Measurements from ENCODE around the gene NFATC1.

Gene NFATC1

GRCh38 chr18:79522451-79523205, 126.9 kb downstream of the NFATC1 start:
- TF ChIP-seq POLR2AphosphoS5 (IDR thresholded peaks at IDR 0.05; ENCODE audit: low read depth, low read length): no peak
- no peak for TF ChIP-seq TAF1 (IDR thresholded peaks at IDR 0.05; ENCODE audit: borderline replicate concordance, insufficient read depth, low read length)
- TF ChIP-seq REST (IDR thresholded peaks at IDR 0.05; ENCODE audit: insufficient read depth in 1 of 2, low read depth in 2 of 2, low read length in 2 of 2): no peak
- no peak for TF ChIP-seq SIN3A (IDR thresholded peaks at IDR 0.05; ENCODE audit: borderline replicate concordance, insufficient read depth, low read length)
- TF ChIP-seq FOXP2 (optimal IDR thresholded peaks at IDR 0.05; ENCODE audit: borderline replicate concordance, extremely low read depth, extremely low read length, insufficient read depth): no peak

- TF ChIP-seq POLR2AphosphoS5 (IDR thresholded peaks at IDR 0.05; ENCODE audit: low read depth, low read length) (no peak), SIN3A (IDR thresholded peaks at IDR 0.05; ENCODE audit: borderline replicate concordance, insufficient read depth, low read length) (no peak), TAF1 (IDR thresholded peaks at IDR 0.05; ENCODE audit: borderline replicate concordance, insufficient read depth, low read length) (no peak), FOXP2 (optimal IDR thresholded peaks at IDR 0.05; ENCODE audit: borderline replicate concordance, extremely low read depth, extremely low read length, insufficient read depth) (no peak), REST (IDR thresholded peaks at IDR 0.05; ENCODE audit: insufficient read depth in 1 of 2, low read depth in 2 of 2, low read length in 2 of 2) (no peak)
Observed at GRCh38 chr18:79523206-79523735, 127.5 kb downstream of the NFATC1 start.

- TF ChIP-seq SIN3A (IDR thresholded peaks at IDR 0.05; ENCODE audit: borderline replicate concordance, insufficient read depth, low read length) (no peak), POLR2AphosphoS5 (IDR thresholded peaks at IDR 0.05; ENCODE audit: low read depth, low read length) (no peak), FOXP2 (optimal IDR thresholded peaks at IDR 0.05; ENCODE audit: borderline replicate concordance, extremely low read depth, extremely low read length, insufficient read depth) (no peak), TAF1 (IDR thresholded peaks at IDR 0.05; ENCODE audit: borderline replicate concordance, insufficient read depth, low read length) (no peak), REST (IDR thresholded peaks at IDR 0.05; ENCODE audit: insufficient read depth in 1 of 2, low read depth in 2 of 2, low read length in 2 of 2) (no peak)
Observed at GRCh38 chr18:79523736-79524180, 128.0 kb downstream of the NFATC1 start.

- no peak for TF ChIP-seq REST (IDR thresholded peaks at IDR 0.05; ENCODE audit: insufficient read depth in 1 of 2, low read depth in 2 of 2, low read length in 2 of 2)
- TF ChIP-seq POLR2AphosphoS5 (IDR thresholded peaks at IDR 0.05; ENCODE audit: low read depth, low read length): no peak
- no peak for TF ChIP-seq FOXP2 (optimal IDR thresholded peaks at IDR 0.05; ENCODE audit: borderline replicate concordance, extremely low read depth, extremely low read length, insufficient read depth)
- no peak for TF ChIP-seq TAF1 (IDR thresholded peaks at IDR 0.05; ENCODE audit: borderline replicate concordance, insufficient read depth, low read length)
- TF ChIP-seq SIN3A (IDR thresholded peaks at IDR 0.05; ENCODE audit: borderline replicate concordance, insufficient read depth, low read length): no peak
Observed at GRCh38 chr18:79524181-79525078, 128.7 kb downstream of the NFATC1 start.
